NCI-H2107 treated with DMSO at 0.1 percent for 48 hours (cell line): ENCODE data around the gene NHLRC2.
"Not testable (repeated sequence)": the region's sequence is repeated elsewhere in the genome, so short reads cannot be mapped to it uniquely, and the experiment has no call there.

ENCODE experiments used
- DNase-seq: peaks from one replicate; lab custom pipeline; 2025; ENCODE audit not compliant: unreplicated experiment; lab: John Stamatoyannopoulos, UW

The NHLRC2 gene

DNA sequence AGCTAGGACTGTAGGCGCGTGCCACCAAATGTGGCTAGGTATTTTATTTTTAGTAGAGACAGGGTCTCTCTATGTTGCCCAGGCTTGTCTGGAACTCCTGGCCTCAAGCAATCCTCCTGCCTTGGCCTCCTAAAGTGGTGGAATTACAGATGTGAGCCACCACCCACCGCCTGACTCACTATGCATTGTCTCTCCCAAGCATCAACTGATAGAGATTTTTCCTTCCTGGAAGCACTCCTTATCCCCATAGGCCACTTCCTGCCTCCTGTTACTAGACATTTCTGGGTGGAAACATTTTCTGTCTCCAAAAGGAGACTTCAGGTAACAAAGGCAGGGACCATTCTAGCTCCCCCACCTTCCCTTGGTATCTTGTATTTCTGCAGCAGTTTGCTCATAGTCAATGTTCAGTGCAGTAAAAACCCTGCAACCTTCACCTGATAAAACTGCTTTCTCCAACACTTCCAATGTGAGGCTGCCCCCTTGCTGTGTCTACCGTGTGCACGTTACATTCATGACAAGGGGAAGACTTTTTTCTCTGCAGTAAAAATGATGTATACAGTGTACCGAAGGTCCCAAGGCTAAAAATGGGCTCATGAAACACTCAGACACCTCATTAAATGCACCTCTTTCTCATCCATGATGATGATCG is 84.9 kb downstream of the NHLRC2 start:
- no peak for DNase-seq

- no peak for DNase-seq
Observed at GRCh38 chr10:113941140-113941539, 86.7 kb downstream of the NHLRC2 start.

DNA sequence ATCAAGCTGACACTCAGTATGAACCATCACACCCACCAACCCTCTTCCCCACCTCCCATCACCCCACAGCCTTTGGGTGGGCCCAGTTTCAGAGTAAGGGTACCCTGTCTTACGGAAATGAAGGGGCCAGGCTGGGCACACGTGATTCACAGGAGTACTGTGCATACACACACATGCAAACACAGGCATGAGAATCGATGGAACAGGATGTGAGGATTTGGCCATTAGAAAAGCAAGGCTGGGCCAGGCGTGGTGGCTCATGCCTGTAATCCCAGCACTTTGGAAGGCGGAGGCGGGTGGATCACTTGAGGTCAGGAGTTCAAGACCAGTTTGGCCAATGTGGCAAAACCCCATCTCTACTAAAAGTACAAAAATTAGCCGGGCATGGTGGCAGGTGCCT is 88.7 kb downstream of the NHLRC2 start:
- DNase-seq = not testable (repeated sequence)

DNA sequence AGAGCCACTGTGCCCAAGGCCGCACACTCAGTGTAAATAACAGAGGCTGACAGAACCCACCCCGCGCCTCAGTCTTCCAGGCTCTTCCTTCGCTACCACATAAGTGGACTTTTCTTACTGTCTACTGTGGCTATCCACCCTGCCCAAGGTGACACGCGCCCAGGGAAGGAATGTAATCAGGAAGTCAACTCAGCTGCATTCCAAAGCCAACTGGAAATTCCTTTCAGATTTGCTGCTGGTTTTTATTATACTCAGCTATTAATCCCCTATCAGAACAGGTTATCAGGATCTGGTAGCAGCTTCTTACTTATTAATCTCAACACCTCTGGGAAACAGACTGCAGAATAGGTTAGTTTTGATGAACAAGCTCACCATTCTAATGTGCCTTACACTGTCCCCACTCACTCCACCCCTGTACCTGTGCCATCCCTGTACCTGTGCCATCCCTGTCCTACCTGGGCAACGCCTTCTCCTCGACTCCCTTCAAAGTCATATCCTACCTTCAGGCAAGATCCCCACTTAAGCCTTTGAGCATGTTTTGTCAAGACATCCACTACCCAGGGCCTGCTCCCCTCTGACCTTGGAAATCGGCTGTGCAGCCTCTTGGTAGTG is 90.7 kb downstream of the NHLRC2 start:
- no peak for DNase-seq

GRCh38 chr10:113945687-113946085 is 91.2 kb downstream of the NHLRC2 start:
- DNase-seq = no peak

DNA sequence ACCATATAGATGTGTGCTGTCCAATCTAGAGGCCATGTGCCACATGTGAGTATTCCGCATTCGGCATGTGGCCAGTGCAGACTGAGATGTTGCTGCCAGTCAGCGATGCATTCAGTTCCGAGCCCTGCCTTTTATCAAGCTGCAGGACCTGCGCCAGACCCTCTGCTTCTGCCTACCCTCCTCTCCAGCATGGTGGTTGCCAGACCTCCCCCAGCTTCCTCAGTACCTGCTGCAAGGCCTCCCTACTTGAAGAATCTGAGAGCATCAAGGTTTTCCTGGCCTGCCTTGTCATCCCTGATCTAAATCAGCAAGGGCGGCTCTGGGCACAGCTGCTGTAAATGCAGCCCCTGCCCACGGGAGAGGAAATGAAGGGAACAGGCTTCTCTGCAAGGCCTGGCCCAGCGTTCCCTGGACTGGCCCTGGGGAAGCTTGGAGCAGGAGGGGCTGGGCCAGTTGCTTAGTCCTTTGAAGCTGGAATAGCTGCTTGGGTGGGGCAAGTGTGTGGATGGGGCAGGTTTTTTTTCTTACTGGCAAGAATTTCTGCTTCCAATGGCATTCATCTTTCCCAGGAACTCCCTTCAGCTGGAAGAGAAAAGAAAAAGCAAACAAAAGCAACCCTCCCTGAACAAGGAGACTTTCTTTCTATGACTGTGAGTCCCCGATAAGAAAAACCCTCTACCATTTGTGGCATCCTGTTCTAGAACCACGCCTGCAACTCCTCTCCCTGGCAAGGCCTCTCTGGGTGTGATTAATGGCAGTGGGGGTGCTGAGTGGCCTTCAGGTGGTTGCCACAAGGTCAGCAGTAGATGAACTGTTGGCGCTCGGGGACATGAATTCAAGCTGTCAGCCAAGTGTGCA is 93.0 kb downstream of the NHLRC2 start:
- no peak for DNase-seq

DNA sequence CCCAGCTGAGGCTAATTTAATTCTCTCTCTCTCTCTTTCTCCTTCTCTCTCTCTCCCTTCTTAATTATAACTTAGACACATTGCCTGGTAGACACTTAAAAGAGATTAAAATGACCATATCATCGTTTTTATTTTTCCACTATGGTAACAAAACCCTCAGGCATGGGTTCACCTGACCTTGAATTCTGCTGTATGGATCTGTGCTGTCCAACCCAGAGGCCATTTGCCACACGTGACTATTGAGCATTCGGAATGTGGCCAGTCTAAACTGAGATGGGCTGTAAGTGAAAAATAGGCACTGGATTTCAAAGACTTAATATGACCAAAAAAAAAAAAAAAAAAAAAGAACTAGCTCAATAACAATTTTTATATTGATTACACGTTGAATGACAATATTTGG is 93.6 kb downstream of the NHLRC2 start:
- no peak for DNase-seq

DNA sequence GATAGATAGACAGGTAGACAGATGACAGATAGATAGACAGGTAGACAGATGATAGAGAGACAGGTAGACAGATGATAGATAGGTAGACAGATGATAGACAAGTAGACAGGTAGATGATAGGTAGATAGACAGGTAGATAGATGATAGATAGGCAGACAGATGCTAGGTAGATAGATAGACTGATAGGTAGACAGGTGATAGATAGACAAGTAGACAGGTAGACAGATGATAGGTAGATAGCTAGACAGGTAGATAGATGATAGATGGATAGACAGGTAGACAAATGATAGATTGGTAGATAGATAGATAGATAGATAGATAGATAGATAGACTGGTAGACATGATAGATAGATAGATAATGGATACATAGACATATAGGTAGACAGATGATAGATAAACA is 95.8 kb downstream of the NHLRC2 start:
- DNase-seq = no peak

- no peak for DNase-seq
Observed at GRCh38 chr10:113953505-113954272, 99.2 kb downstream of the NHLRC2 start.

DNA sequence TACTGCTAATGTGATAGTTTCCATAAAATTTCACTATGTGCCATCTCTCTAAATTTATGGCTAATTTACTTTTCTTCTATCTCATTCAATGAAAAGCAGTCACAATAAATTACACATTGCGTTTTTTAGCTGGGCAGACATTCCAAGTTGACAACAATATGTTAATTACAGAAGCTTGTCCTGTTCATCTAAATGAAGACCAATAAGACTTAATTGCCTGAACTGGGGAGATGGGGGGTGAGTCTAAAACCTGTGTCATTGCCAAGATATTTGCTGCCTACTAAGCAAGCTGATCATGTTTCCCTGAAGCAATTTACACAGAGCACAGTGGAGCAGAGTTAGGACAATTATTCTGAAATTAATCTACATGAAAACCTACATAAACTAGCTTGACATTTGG is 99.9 kb downstream of the NHLRC2 start:
- no peak for DNase-seq

DNA sequence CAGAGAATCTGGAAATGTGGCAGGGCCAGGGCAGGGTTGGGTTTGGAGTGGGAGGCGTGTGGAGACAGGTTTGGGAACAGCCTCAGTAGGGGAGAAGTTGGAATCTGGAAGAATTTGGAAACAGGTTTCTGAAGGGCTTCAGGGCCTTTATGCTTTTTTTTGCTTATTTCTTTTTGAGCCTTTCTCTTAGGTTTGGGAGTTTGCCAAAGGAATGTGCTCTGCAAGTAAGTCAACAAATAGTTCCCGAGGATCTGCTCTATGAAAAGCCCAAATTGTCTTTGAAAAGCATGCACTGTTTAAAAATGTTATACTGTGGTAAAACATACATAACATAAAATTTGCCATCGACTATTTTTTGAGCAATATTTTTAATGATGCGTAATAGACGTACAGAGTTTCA is 102.6 kb downstream of the NHLRC2 start:
- DNase-seq = no peak

DNA sequence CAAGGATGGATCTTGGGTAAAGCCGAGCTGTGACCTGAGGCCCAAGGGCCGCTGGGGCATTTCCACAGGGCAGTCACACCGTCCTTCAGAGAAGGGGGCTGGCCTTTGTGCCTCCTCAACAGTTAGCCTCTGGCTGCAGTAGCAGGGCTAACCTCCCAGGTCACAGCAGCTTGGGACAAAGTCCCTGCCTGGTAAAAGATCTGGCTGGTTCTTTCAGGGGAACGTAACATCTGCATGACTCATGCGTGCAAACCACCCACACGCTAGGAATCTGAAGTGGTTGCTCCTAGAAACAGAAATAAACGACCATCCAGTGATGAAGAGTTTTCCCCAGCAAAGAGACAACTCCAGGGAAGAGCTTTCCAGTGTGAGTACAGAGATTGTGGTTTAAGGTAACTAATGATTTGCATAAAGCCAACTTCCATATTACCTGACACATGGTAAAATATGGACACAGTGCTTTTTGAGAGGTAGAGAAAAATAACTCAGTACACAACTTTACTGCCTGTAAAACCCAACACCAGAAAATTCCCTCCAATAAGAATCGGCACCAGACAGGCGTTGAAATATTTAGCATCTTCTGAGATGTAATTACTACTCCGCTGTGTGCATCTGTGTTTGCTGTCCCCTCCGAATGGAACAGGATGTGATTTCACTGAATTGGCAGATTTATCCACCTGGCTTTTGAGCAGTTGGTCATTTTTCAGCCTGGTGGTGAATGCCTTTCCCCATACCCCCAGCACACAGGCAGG is 104.3 kb downstream of the NHLRC2 start:
- peak; percentile 32 for DNase-seq

GRCh38 chr10:113959383-113959760 is 104.9 kb downstream of the NHLRC2 start:
- no peak for DNase-seq

DNA sequence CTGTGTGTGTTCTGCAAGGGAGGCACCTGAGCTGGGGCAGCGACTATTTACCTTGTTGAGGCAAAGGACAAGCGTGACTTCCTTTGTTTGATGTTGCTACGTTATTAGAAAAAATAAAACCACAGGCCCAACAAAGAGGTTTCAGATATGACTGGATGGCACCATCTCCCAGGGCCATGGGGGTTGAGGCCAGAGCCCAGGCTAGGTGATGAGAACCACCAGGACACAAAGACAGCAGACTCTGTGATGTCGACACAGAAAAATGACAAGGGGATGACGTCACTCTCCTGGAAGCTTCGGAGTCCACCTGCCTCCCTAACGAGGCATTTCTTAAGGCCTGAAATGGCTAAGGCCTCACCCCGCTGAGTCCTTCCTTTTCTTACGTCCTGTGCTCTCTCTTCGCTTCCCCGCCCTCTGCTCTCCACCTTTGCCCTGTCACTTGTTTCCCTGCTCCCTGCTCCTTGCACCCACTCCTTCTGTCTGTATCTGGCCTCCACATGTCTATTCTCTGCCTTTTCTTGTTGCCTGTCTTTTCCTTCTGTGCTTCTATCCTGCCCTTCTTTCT is 106.2 kb downstream of the NHLRC2 start:
- DNase-seq = peak; percentile 41

DNA sequence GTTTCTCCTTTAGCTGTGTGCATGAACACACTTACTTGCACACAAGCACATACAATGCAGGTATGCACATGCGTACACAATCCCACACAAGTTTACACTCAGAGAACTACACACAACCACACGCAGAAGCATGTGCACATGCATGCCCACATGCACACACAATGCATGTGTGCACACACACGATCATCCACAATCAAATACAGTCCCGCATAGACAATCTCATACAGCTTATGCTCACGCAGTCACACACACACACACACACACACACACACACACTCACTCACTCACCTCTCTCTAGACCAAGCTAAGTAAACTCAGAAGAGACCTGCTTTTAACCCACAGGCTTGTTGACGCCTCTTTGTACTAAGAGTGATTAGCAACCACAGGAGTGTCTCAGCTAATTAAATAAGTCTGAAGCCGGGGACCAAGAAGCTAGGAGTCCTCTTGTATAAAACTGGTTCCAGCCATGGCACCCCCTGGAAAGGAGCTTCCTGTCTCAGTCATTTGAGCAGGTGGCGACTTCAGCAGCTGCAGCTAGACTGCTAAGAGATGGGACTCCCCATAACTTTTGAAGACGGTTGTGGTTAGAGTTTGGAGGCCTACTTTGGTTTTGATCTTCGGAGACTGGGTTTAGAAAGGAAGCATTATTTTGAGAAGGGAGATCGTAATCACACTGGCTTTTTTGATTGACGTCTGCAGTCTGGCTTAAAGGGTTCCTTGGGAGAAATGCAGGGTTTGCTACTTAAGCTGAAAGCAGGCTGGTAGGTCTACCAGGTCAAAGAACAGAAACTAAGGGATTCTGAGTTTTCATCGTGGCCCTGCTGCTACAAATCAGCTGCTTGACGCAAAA is 106.9 kb downstream of the NHLRC2 start:
- DNase-seq = peak; percentile 29

- DNase-seq = no peak
Observed at GRCh38 chr10:113965077-113965476, 110.6 kb downstream of the NHLRC2 start.

DNA sequence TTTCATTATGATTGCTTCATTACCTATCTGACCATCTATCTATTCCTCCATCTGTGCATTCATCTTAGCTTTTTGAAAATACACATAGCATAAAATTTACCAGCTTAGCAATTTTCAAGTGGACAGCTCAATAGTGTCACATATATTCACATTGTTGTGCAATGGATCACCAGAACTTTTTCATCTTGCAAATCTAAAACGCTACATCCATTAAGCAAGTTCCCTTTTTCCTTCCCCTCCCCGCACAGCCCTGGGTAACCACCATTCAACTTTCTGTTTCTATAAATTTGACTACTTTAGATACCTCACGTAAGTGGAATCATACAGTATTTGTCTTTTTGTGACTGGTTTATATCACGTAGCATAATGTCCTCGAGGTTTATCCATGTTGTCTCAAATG is 111.2 kb downstream of the NHLRC2 start:
- DNase-seq = no peak
